ENCODE measurements around the gene MLH3.

DNA sequence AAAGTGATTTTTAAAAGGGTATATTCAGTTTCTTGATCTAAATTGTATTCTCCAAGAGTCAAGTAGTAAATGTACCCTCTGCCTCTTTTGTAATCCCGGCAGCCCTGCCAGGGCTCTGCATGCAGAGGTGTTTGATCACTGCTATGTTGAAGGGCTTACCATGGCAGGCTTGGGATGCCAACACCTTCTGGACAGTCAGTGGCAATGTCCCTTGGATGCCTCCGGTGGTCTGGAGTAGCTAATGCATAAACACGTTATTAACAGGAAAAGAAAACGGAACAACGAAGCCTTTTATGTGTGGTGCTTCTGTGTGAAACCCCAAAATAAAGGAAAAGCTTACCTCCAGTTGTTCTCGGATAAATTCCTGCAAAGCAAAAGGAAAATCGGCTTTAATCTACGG lies 28.6 kb downstream of the MLH3 start:
- TF ChIP-seq, protein P1, sequence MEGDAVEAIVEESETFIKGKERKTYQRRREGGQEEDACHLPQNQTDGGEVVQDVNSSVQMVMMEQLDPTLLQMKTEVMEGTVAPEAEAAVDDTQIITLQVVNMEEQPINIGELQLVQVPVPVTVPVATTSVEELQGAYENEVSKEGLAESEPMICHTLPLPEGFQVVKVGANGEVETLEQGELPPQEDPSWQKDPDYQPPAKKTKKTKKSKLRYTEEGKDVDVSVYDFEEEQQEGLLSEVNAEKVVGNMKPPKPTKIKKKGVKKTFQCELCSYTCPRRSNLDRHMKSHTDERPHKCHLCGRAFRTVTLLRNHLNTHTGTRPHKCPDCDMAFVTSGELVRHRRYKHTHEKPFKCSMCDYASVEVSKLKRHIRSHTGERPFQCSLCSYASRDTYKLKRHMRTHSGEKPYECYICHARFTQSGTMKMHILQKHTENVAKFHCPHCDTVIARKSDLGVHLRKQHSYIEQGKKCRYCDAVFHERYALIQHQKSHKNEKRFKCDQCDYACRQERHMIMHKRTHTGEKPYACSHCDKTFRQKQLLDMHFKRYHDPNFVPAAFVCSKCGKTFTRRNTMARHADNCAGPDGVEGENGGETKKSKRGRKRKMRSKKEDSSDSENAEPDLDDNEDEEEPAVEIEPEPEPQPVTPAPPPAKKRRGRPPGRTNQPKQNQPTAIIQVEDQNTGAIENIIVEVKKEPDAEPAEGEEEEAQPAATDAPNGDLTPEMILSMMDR (IDR thresholded peaks at IDR 0.05) = no peak
- no peak for TF ChIP-seq POLR2A (IDR thresholded peaks at IDR 0.05)
